ENCODE measurements around the gene USO1. TPM values are rescaled to one million over a fixed set of nuclear protein-coding genes. Genes with fewer than 3 reads are reported as not detected.
"Not testable (repeated sequence)": the region's sequence is repeated elsewhere in the genome, so short reads cannot be mapped to it uniquely, and the experiment has no call there.

The USO1 gene
- total RNA-seq, 1 donor from 2014 or later, result 66.8 TPM

- DNase-seq (ENCODE audit: low spot score), result no peak
Measured at GRCh38 chr4:75752637-75753036, 28.3 kb downstream of the USO1 start.

GRCh38 chr4:75769036-75769435 lies 44.7 kb downstream of the USO1 start:
- DNase-seq (ENCODE audit: low spot score), result no peak

- DNase-seq (ENCODE audit: low spot score), result no peak
Measured at GRCh38 chr4:75771607-75772006, 47.2 kb downstream of the USO1 start.

GRCh38 chr4:75777589-75777988 lies 53.2 kb downstream of the USO1 start:
- DNase-seq (ENCODE audit: low spot score), result no peak

- no peak for DNase-seq (ENCODE audit: low spot score)
Measured at GRCh38 chr4:75779105-75779757, 54.9 kb downstream of the USO1 start.

- no peak for DNase-seq (ENCODE audit: low spot score)
Measured at GRCh38 chr4:75781305-75781704, 56.9 kb downstream of the USO1 start.

- no peak for DNase-seq (ENCODE audit: low spot score)
Measured at GRCh38 chr4:75786526-75786925, 62.1 kb downstream of the USO1 start.

- no peak for DNase-seq (ENCODE audit: low spot score)
Measured at GRCh38 chr4:75786938-75787337, 62.6 kb downstream of the USO1 start.

- DNase-seq (ENCODE audit: low spot score), result no peak
Measured at GRCh38 chr4:75790024-75790423, 65.6 kb downstream of the USO1 start.

- no peak for DNase-seq (ENCODE audit: low spot score)
Measured at GRCh38 chr4:75800972-75801371, 76.6 kb downstream of the USO1 start.

- DNase-seq (ENCODE audit: low spot score), result not testable (repeated sequence)
Measured at GRCh38 chr4:75806035-75806434, 81.7 kb downstream of the USO1 start.

- DNase-seq (ENCODE audit: low spot score), result no peak
Measured at GRCh38 chr4:75817901-75818300, 93.5 kb downstream of the USO1 start.

GRCh38 chr4:75819121-75819520 lies 94.7 kb downstream of the USO1 start:
- DNase-seq (ENCODE audit: low spot score), result no peak

GRCh38 chr4:75820197-75820596 lies 95.8 kb downstream of the USO1 start:
- DNase-seq (ENCODE audit: low spot score), result no peak

GRCh38 chr4:75820676-75821075 lies 96.3 kb downstream of the USO1 start:
- DNase-seq (ENCODE audit: low spot score), result no peak

GRCh38 chr4:75821216-75821615 lies 96.8 kb downstream of the USO1 start:
- no peak for DNase-seq (ENCODE audit: low spot score)

- no peak for DNase-seq (ENCODE audit: low spot score)
Measured at GRCh38 chr4:75821966-75822365, 97.6 kb downstream of the USO1 start.

- DNase-seq (ENCODE audit: low spot score), result no peak
Measured at GRCh38 chr4:75822416-75822815, 98.0 kb downstream of the USO1 start.

GRCh38 chr4:75823812-75824211 lies 99.4 kb downstream of the USO1 start:
- no peak for DNase-seq (ENCODE audit: low spot score)

- no peak for DNase-seq (ENCODE audit: low spot score)
Measured at GRCh38 chr4:75830906-75831305, 106.5 kb downstream of the USO1 start.

- DNase-seq (ENCODE audit: low spot score), result no peak
Measured at GRCh38 chr4:75831856-75832405, 107.6 kb downstream of the USO1 start.

- no peak for DNase-seq (ENCODE audit: low spot score)
Measured at GRCh38 chr4:75834095-75834771, 109.9 kb downstream of the USO1 start.

- DNase-seq (ENCODE audit: low spot score), result no peak
Measured at GRCh38 chr4:75834772-75835154, 110.4 kb downstream of the USO1 start.

All from mucosa of gallbladder (tissue), 1 donor.